ENCODE measurements around the gene CRLF1.

CRLF1 gene

DNA sequence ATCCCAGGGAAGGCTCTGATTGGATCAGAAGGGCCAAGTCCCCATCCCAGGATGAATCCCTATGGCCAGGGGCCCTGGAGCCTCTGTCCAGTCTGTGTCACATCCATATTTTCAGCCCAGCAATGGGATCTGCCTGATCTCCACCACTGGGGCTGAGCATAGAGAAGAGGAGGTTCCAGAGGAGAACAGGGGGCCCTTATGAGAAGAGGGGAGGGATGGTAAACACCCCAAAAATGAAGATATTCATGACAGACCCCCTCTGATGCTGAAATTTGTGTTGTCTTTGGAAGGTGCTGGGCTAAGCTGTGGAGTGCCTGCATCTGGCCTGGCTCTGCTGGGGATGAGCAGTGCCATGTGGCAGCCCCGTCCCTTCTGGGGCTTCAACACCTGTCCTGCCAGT is 44.7 kb upstream of the CRLF1 start:
- no CpG with 5 or more reads among the region's 1 CpG for WGBS (ENCODE audit: extremely low coverage, insufficient coverage, low lambda C conversion rate)
- H3K79me2 ChIP-seq (ENCODE audit: control insufficient read depth, insufficient read depth, low read length), result no peaks in the 10 kb centered on the region
- H2BK15ac ChIP-seq (replicated peaks; ENCODE audit: low read depth), result no peak overlapping the region
- no peak overlapping the region for H4K8ac ChIP-seq (ENCODE audit: low read depth, low read length)
- no peak overlapping the region for H3K18ac ChIP-seq (ENCODE audit: low read length)
- H2AK5ac ChIP-seq (ENCODE audit: low read length), result no peak overlapping the region
- no peaks in the 10 kb centered on the region for H3K79me1 ChIP-seq (ENCODE audit: low read length)
- no peaks in the 10 kb centered on the region for H3K27me3 ChIP-seq (ENCODE audit: insufficient read depth, low read length, poor library complexity)
- H4K5ac ChIP-seq (ENCODE audit: low read length), result no peak overlapping the region
- H3K4me3 ChIP-seq (ENCODE audit: low read length), result no peak overlapping the region
- H3K56ac ChIP-seq (ENCODE audit: low read length), result no peak overlapping the region
- H3K4me2 ChIP-seq (ENCODE audit: low read length), result no peak overlapping the region
- no peaks in the 10 kb centered on the region for H3K36me3 ChIP-seq (ENCODE audit: control insufficient read depth, insufficient read depth, low read length)
- H2BK5ac ChIP-seq (ENCODE audit: low read length), result no peak overlapping the region
- H2BK120ac ChIP-seq (ENCODE audit: low read depth, low read length), result no peak overlapping the region
- H3K4me1 ChIP-seq (ENCODE audit: control insufficient read depth, low read depth, low read length), result no peaks in the 10 kb centered on the region
- H3K4ac ChIP-seq (ENCODE audit: low read depth, low read length), result no peak overlapping the region
- no peak overlapping the region for H3K23ac ChIP-seq (ENCODE audit: low read length)
- H3K9ac ChIP-seq (ENCODE audit: low read length), result no peak overlapping the region
- no peak for DNase-seq
- no peak overlapping the region for H3K27ac ChIP-seq (ENCODE audit: low read depth, low read length)

- H4K8ac ChIP-seq (ENCODE audit: low read depth, low read length), result no peak overlapping the region
- no peak overlapping the region for H2AK5ac ChIP-seq (ENCODE audit: low read length)
- no peak overlapping the region for H3K4me3 ChIP-seq (ENCODE audit: low read length)
- no peaks in the 10 kb centered on the region for H3K79me1 ChIP-seq (ENCODE audit: low read length)
- peak overlapping the region; percentile 42 for H3K56ac ChIP-seq (ENCODE audit: low read length)
- no peak overlapping the region for H3K4me2 ChIP-seq (ENCODE audit: low read length)
- H3K4ac ChIP-seq (ENCODE audit: low read depth, low read length), result no peak overlapping the region
- H2BK120ac ChIP-seq (ENCODE audit: low read depth, low read length), result no peak overlapping the region
- no peak overlapping the region for H2BK5ac ChIP-seq (ENCODE audit: low read length)
- no peak overlapping the region for H3K9ac ChIP-seq (ENCODE audit: low read length)
- no peaks in the 10 kb centered on the region for H3K27me3 ChIP-seq (ENCODE audit: insufficient read depth, low read length, poor library complexity)
- no peak overlapping the region for H3K23ac ChIP-seq (ENCODE audit: low read length)
- no CpG with 5 or more reads among the region's 34 CpGs for WGBS (ENCODE audit: extremely low coverage, insufficient coverage, low lambda C conversion rate)
- H3K27ac ChIP-seq (ENCODE audit: low read depth, low read length), result no peak overlapping the region
- H3K18ac ChIP-seq (ENCODE audit: low read length), result no peak overlapping the region
- DNase-seq, result no peak
- H3K36me3 ChIP-seq (ENCODE audit: control insufficient read depth, insufficient read depth, low read length), result no peaks in the 10 kb centered on the region
- H4K5ac ChIP-seq (ENCODE audit: low read length), result no peak overlapping the region
- H3K79me2 ChIP-seq (ENCODE audit: control insufficient read depth, insufficient read depth, low read length), result no peaks in the 10 kb centered on the region
- H2BK15ac ChIP-seq (replicated peaks; ENCODE audit: low read depth), result no peak overlapping the region
- H3K4me1 ChIP-seq (ENCODE audit: control insufficient read depth, low read depth, low read length), result no peaks in the 10 kb centered on the region
Measured at GRCh38 chr19:18650468-18651041, 44.0 kb upstream of the CRLF1 start.

- H3K4me1 ChIP-seq (ENCODE audit: control insufficient read depth, low read depth, low read length), result no peaks in the 10 kb centered on the region
- no peaks in the 10 kb centered on the region for H3K36me3 ChIP-seq (ENCODE audit: control insufficient read depth, insufficient read depth, low read length)
- no peak overlapping the region for H4K8ac ChIP-seq (ENCODE audit: low read depth, low read length)
- no peaks in the 10 kb centered on the region for H3K79me1 ChIP-seq (ENCODE audit: low read length)
- no peak overlapping the region for H4K5ac ChIP-seq (ENCODE audit: low read length)
- no peak overlapping the region for H2BK5ac ChIP-seq (ENCODE audit: low read length)
- no peak overlapping the region for H3K23ac ChIP-seq (ENCODE audit: low read length)
- no peak overlapping the region for H2BK120ac ChIP-seq (ENCODE audit: low read depth, low read length)
- H3K56ac ChIP-seq (ENCODE audit: low read length), result no peak overlapping the region
- WGBS (ENCODE audit: extremely low coverage, insufficient coverage, low lambda C conversion rate), result no CpG with 5 or more reads among the region's 17 CpGs
- H3K9ac ChIP-seq (ENCODE audit: low read length), result no peak overlapping the region
- no peak overlapping the region for H3K4me3 ChIP-seq (ENCODE audit: low read length)
- no peak overlapping the region for H2AK5ac ChIP-seq (ENCODE audit: low read length)
- no peak overlapping the region for H2BK15ac ChIP-seq (replicated peaks; ENCODE audit: low read depth)
- no peak overlapping the region for H3K4ac ChIP-seq (ENCODE audit: low read depth, low read length)
- peak; percentile 38 for DNase-seq
- H3K27me3 ChIP-seq (ENCODE audit: insufficient read depth, low read length, poor library complexity), result no peaks in the 10 kb centered on the region
- H3K79me2 ChIP-seq (ENCODE audit: control insufficient read depth, insufficient read depth, low read length), result no peaks in the 10 kb centered on the region
- no peak overlapping the region for H3K18ac ChIP-seq (ENCODE audit: low read length)
- no peak overlapping the region for H3K27ac ChIP-seq (ENCODE audit: low read depth, low read length)
- H3K4me2 ChIP-seq (ENCODE audit: low read length), result no peak overlapping the region
Measured at GRCh38 chr19:18650021-18650390, 43.4 kb upstream of the CRLF1 start.

GRCh38 chr19:18649371-18650020 is 42.9 kb upstream of the CRLF1 start:
- H3K18ac ChIP-seq (ENCODE audit: low read length), result no peak overlapping the region
- no peak for DNase-seq

GRCh38 chr19:18648973-18649315 is 42.3 kb upstream of the CRLF1 start:
- H3K4ac ChIP-seq (ENCODE audit: low read depth, low read length), result no peak overlapping the region
- no peak overlapping the region for H3K27ac ChIP-seq (ENCODE audit: low read depth, low read length)
- no peak overlapping the region for H4K5ac ChIP-seq (ENCODE audit: low read length)
- H3K4me1 ChIP-seq (ENCODE audit: control insufficient read depth, low read depth, low read length), result no peaks in the 10 kb centered on the region
- no peak overlapping the region for H2BK120ac ChIP-seq (ENCODE audit: low read depth, low read length)
- H2BK5ac ChIP-seq (ENCODE audit: low read length), result no peak overlapping the region
- no peak overlapping the region for H2BK15ac ChIP-seq (replicated peaks; ENCODE audit: low read depth)
- no peaks in the 10 kb centered on the region for H3K27me3 ChIP-seq (ENCODE audit: insufficient read depth, low read length, poor library complexity)
- H3K36me3 ChIP-seq (ENCODE audit: control insufficient read depth, insufficient read depth, low read length), result no peaks in the 10 kb centered on the region
- no peak overlapping the region for H3K9ac ChIP-seq (ENCODE audit: low read length)
- no peak overlapping the region for H3K56ac ChIP-seq (ENCODE audit: low read length)
- no peak overlapping the region for H3K23ac ChIP-seq (ENCODE audit: low read length)
- H3K79me1 ChIP-seq (ENCODE audit: low read length), result no peaks in the 10 kb centered on the region
- H3K4me3 ChIP-seq (ENCODE audit: low read length), result no peak overlapping the region
- H3K18ac ChIP-seq (ENCODE audit: low read length), result no peak overlapping the region
- no CpG with 5 or more reads among the region's 13 CpGs for WGBS (ENCODE audit: extremely low coverage, insufficient coverage, low lambda C conversion rate)
- H3K4me2 ChIP-seq (ENCODE audit: low read length), result no peak overlapping the region
- H4K8ac ChIP-seq (ENCODE audit: low read depth, low read length), result no peak overlapping the region
- no peak for DNase-seq
- H2AK5ac ChIP-seq (ENCODE audit: low read length), result no peak overlapping the region
- no peaks in the 10 kb centered on the region for H3K79me2 ChIP-seq (ENCODE audit: control insufficient read depth, insufficient read depth, low read length)

More at GRCh38 chr19:18649371-18650020, 42.9 kb upstream of the CRLF1 start:
- Histone ChIP-seq H3K36me3 (ENCODE audit: control insufficient read depth, insufficient read depth, low read length) (no peaks in the 10 kb centered on the region), H3K79me1 (ENCODE audit: low read length) (no peaks in the 10 kb centered on the region), H3K4me3 (ENCODE audit: low read length) (no peak overlapping the region), H2BK15ac (replicated peaks; ENCODE audit: low read depth) (no peak overlapping the region), H3K27me3 (ENCODE audit: insufficient read depth, low read length, poor library complexity) (no peaks in the 10 kb centered on the region), H2BK5ac (ENCODE audit: low read length) (no peak overlapping the region), H2BK120ac (ENCODE audit: low read depth, low read length) (no peak overlapping the region), H3K79me2 (ENCODE audit: control insufficient read depth, insufficient read depth, low read length) (no peaks in the 10 kb centered on the region), H4K8ac (ENCODE audit: low read depth, low read length) (no peak overlapping the region), H3K27ac (ENCODE audit: low read depth, low read length) (no peak overlapping the region), H3K23ac (ENCODE audit: low read length) (no peak overlapping the region), H3K9ac (ENCODE audit: low read length) (no peak overlapping the region), H4K5ac (ENCODE audit: low read length) (no peak overlapping the region), H3K4me2 (ENCODE audit: low read length) (no peak overlapping the region), H3K56ac (ENCODE audit: low read length) (no peak overlapping the region), H3K4me1 (ENCODE audit: control insufficient read depth, low read depth, low read length) (no peaks in the 10 kb centered on the region), H2AK5ac (ENCODE audit: low read length) (no peak overlapping the region), H3K4ac (ENCODE audit: low read depth, low read length) (no peak overlapping the region)
- no CpG with 5 or more reads among the region's 25 CpGs for WGBS (ENCODE audit: extremely low coverage, insufficient coverage, low lambda C conversion rate)

GRCh38 chr19:18647807-18648206 is 41.2 kb upstream of the CRLF1 start:
- H2BK15ac ChIP-seq (replicated peaks; ENCODE audit: low read depth), result no peak overlapping the region
- no peak overlapping the region for H4K8ac ChIP-seq (ENCODE audit: low read depth, low read length)
- no peak overlapping the region for H3K27ac ChIP-seq (ENCODE audit: low read depth, low read length)
- H3K4me1 ChIP-seq (ENCODE audit: control insufficient read depth, low read depth, low read length), result no peaks in the 10 kb centered on the region
- no peak for DNase-seq
- no peak overlapping the region for H2AK5ac ChIP-seq (ENCODE audit: low read length)
- no peak overlapping the region for H2BK5ac ChIP-seq (ENCODE audit: low read length)
- no peaks in the 10 kb centered on the region for H3K27me3 ChIP-seq (ENCODE audit: insufficient read depth, low read length, poor library complexity)
- no peak overlapping the region for H3K9ac ChIP-seq (ENCODE audit: low read length)
- no peak overlapping the region for H3K4me3 ChIP-seq (ENCODE audit: low read length)
- H3K56ac ChIP-seq (ENCODE audit: low read length), result no peak overlapping the region
- H2BK120ac ChIP-seq (ENCODE audit: low read depth, low read length), result no peak overlapping the region
- H3K79me2 ChIP-seq (ENCODE audit: control insufficient read depth, insufficient read depth, low read length), result no peaks in the 10 kb centered on the region
- no peaks in the 10 kb centered on the region for H3K36me3 ChIP-seq (ENCODE audit: control insufficient read depth, insufficient read depth, low read length)
- no peak overlapping the region for H3K4me2 ChIP-seq (ENCODE audit: low read length)
- no CpG with 5 or more reads among the region's 10 CpGs for WGBS (ENCODE audit: extremely low coverage, insufficient coverage, low lambda C conversion rate)
- no peak overlapping the region for H3K18ac ChIP-seq (ENCODE audit: low read length)
- H4K5ac ChIP-seq (ENCODE audit: low read length), result no peak overlapping the region
- no peaks in the 10 kb centered on the region for H3K79me1 ChIP-seq (ENCODE audit: low read length)
- no peak overlapping the region for H3K4ac ChIP-seq (ENCODE audit: low read depth, low read length)
- no peak overlapping the region for H3K23ac ChIP-seq (ENCODE audit: low read length)

All from mesendoderm (in vitro differentiated cells).